ENCODE measurements around the gene NDST1.

NDST1 gene

DNA sequence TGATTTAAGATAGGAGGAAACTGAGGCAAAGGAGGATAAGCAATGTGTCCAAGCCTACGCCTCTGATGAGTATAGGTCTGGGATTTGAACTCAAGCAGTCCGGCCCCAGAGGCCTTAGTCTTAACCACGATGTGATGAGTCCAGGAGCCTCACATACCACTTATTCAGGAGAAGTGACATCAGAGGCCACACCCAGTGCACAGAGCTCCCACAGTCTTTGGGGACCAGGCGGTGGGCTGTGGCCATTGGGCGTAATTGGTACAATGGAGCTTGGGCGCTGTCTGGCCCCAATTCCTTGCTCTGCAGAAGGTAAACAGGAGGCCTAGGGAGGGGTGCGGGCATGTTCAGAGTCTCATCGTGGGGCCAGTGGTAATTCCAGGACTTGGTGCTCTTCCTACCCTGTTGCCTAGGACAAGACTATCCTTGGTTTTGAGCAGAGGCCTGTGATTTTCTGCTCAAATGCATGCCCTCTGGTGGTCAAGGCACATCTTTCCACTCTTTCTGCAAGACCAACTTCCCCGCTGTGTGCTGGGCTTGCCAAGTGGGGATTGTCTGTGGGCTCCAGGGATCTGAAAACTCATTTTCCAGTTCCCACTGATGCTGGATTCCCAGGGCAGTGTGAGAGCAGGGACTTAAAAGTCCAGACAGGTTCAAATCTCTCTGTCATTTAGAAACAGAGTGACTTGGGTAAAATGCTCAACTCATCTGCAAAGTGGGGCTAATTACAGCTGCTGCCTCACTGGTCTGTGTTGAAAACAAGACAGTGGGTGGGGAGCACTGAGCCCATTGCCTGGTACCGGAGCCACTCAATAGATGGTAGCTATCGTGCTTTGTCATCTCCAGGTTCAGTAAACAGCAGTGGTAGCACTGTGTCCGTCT lies 15.8 kb downstream of the NDST1 start:
- no peak for DNase-seq (ENCODE audit: low read depth)

DNA sequence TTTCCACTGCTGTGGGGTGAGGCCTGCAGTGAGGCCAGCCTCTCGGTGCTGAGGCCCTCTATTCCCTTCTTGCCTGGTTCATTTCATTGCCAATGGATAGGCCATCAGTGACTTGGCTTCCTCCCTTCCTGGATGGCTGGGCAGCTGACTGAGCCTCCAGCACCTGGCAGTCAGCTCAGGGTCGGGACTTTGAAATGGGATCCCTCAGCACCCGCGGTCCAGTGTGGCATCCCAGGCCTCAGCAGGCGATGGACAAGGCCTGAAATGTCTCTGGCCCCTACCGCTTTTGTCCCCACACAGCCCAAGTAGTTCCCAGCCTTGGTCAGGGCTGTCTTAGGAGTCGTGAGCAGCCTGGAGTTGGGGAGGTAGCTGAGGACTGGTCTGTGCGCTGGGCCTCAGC lies 17.2 kb downstream of the NDST1 start:
- no peak for DNase-seq (ENCODE audit: low read depth)

DNA sequence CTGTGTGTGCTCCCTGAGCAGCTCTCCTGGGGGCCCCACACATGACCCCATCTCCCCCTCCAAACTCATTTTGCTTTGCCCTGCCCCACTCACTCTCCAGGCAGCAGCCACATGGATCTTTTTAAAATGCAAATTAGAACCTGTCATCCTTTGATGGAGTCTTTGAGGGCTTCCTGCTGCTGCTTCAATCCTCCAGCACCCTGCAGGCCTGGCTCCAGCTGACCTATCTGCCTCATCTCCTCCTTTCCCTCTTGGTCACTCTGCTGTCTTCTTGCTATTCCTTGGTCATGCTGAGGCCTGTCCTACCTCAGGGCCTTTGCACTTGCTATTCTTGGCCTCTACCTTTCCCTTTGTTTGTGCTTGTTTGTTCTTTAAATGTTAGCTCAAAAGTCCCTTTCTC lies 17.9 kb downstream of the NDST1 start:
- no peak for DNase-seq (ENCODE audit: low read depth)

GRCh38 chr5:150527038-150527437 lies 19.1 kb downstream of the NDST1 start:
- DNase-seq (ENCODE audit: low read depth): no peak

- DNase-seq (ENCODE audit: low read depth): no peak
These were observed 19.9 kb downstream of the NDST1 start for GRCh38 chr5:150527808-150528207.

DNA sequence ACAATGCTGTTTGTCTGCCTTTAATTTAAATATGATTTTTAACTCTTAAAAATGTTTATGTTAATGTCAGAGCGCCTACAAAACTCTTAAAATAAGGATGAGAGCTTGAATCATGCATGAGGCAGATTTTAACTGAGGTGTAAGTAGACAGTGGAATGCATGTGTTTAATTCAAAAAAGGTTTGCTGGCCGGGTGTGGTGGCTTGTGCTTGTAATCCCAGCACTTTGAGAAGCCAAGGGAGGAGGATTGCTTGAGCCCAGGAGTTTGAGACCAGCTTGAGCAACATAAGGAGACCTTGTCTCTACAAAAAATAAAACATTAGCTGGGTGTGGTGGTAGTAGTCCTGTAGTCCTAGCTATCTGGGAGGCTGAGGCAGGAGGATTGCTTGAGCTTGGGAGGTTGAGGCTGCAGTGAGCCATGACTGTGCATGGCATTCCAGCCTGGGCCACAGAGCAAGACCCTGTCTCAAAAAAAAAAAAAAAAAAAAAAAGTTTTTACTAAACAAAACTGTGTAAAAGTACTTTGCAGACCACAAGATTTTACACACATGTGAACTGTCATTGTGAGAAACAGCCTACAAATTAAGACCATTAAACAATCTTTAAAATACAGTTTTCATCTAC lies 21.1 kb downstream of the NDST1 start:
- no peak for DNase-seq (ENCODE audit: low read depth)

- no peak for DNase-seq (ENCODE audit: low read depth)
These were observed 21.6 kb downstream of the NDST1 start for GRCh38 chr5:150529555-150529954.

GRCh38 chr5:150530423-150530822 lies 22.5 kb downstream of the NDST1 start:
- no peak for DNase-seq (ENCODE audit: low read depth)

GRCh38 chr5:150530951-150531588 lies 23.1 kb downstream of the NDST1 start:
- no peak for DNase-seq (ENCODE audit: low read depth)

DNA sequence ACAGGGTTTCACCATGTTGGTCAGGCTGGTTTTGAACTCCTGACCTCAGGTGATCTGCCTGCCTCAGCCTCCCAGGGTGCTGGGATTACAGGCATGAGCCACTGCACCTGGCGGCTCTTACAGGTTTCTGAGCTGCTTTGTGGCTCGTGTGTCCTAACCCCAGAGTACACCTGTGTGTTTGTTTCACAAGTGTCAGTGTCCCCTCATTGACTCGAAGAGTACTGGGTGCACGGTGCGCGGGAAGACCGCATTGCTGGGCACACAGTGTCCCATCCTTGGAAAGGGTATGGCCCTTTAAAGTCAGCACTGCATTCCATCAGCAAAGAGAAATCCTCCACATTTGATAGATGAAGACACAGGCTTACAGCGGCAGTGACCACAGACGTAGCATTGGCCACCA lies 23.8 kb downstream of the NDST1 start:
- DNase-seq (ENCODE audit: low read depth): no peak

DNA sequence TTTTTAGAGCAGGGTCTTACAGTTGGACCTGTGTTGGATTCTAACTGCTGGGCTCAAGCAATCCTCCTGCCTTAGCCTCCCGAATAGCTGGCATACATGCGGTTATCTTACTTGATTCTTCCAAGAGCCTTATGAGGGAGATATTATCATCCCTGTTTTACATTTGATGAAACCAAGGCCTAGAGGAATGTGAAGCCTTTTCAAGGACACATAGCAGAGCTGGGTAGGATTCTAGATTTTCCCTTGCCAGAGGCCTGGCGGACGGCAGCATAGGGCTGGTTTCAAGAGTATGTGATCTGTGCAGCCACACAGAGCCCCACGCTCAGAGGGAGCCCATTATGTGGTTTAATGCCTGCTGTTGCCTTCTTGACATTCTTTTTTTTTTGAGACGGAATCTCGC lies 24.2 kb downstream of the NDST1 start:
- DNase-seq (ENCODE audit: low read depth): no peak

- no peak for DNase-seq (ENCODE audit: low read depth)
These were observed 25.1 kb downstream of the NDST1 start for GRCh38 chr5:150532996-150533395.

DNA sequence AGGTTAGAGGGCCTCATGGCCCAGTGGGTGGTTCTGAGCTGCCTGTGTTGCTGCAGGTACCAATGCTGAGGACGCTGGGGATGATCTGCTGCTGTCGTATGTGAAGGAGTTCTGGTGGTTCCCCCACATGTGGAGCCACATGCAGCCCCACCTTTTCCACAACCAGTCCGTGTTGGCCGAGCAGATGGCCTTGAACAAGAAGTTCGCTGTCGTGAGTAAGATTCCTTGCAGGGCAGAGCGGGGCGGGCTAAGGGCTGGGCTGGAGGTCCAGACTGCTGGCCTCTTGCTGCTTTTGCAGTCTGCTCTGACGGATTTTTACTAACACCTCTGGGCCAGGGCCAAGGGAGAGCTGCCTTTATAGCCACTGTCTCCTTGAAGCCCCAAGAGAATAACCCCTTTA lies 26.9 kb downstream of the NDST1 start:
- no peak for DNase-seq (ENCODE audit: low read depth)

DNA sequence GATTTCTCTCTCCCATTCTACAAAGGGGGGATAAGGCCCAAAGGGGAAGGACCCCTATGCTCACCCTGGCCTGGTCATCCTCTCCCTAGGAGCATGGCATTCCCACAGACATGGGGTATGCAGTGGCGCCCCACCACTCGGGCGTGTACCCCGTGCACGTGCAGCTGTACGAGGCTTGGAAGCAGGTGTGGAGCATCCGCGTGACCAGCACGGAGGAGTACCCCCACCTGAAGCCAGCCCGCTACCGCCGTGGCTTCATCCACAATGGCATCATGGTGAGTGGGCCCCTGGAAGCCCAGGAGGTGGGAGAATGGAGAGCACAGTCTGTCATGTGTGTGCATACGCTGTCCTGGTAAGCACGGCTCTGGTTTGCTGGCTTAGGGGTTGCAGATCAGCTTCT lies 27.7 kb downstream of the NDST1 start:
- no peak for DNase-seq (ENCODE audit: low read depth)

DNA sequence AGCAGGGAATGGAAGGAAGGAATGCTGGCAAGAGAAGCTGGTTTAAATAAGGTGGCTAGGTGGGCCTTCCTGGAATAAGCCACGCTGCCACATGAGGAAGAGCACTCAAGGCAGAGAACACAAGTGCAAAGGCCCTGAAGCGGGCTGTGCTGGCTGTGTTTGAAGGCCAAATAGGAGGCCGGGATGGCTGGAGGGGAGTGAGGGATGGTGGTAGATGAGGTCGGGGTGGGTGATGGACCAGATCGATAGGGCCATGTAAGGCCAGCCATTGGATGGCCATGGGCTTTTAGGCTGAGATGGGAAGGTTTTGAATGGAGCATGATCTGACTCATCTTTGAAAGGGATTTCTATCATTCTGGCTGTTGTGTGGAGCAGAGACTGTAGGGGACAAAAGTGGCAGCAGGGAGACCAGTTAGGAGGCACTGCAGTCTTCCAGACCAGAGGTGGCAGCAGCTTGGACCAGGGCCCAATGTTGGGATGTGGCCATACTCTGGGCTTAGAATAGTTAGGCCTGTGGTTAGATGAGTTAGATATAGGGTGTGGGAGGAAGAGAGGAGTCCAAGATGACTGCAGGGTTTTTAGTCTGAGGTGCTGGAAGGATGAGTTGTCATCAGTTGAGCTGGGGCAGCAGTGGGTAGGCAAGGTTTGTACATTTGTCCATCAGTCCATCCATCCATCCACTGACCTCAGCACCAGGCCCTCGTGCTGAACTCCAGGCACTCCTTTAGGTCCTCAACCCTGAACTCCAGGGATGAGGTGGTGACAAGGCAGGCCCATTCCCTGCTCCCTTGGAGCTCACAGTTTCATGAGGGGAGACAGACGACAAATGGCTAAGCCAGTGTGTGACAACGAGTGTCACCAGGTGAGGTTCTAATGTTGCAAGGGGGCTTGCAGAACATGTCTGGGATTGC lies 30.3 kb downstream of the NDST1 start:
- DNase-seq (ENCODE audit: low read depth): no peak

DNA sequence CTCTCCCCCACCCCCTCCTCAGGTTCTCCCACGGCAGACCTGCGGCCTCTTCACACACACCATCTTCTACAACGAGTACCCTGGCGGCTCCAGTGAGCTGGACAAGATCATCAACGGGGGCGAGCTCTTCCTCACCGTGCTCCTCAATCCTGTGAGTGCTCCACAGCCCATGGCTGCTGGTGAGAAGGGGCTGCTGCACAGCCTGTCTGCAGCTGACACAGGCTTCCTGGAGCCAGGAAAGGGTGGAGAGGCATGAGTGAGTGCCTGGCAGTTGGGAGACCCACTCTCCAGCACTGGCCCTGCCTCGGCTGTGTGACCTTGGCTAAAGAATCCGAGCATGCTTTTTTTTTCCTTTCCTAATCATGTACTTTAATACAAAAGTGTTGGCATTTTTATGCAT lies 31.3 kb downstream of the NDST1 start:
- DNase-seq (ENCODE audit: low read depth): no peak

DNA sequence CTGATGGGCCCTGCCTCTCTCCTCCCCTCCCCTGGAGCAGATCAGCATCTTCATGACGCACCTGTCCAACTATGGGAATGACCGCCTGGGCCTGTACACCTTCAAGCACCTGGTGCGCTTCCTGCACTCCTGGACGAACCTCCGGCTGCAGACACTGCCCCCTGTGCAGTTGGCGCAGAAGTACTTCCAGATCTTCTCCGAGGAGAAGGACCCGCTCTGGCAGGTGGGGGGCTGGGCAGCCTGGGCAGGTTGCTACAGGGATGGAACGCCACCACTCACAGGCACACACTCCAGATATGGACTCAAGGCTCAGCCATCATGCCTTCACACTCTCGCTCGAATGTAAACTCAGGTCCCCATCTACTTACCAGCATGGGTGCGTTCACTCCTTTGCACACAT lies 32.1 kb downstream of the NDST1 start:
- no peak for DNase-seq (ENCODE audit: low read depth)

DNA sequence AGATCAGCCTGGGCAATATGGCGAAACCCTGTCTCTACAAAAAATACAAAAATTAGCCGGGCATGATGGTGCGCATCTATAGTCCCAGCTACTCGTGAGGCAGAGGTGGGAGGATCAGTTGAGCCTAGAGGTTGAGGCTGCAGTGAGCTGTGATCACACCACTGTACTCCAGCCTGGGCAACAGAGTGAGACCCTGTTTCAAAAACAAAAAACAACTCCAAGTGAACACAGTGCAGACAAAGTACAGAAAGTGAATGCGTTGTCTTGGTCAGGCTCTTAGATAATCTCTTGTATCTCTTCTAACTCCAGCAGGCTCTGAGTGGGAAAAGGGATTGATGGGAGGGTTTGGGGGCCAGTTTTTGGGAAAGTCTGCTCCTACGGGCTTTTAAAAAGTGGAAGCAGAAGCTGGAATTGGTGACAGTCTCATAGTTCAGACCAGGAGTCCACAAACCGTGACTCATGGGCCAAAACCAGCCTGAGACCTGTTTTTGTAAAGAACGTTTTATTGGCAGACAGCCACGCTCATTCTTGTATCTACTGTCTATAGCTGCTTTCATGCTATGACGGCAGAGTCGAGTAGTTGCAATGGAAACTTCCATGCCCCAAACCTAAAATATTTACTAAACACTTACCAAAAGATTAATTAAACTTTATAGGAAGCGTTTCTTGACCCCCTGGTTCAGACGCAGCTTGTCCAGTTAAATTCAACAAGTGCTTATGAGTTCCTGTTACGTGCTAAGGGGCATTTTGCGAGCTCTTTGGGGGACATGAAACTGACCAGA lies 32.9 kb downstream of the NDST1 start:
- no peak for DNase-seq (ENCODE audit: low read depth)

- no peak for DNase-seq (ENCODE audit: low read depth)
These were observed 33.4 kb downstream of the NDST1 start for GRCh38 chr5:150541397-150541675.

DNA sequence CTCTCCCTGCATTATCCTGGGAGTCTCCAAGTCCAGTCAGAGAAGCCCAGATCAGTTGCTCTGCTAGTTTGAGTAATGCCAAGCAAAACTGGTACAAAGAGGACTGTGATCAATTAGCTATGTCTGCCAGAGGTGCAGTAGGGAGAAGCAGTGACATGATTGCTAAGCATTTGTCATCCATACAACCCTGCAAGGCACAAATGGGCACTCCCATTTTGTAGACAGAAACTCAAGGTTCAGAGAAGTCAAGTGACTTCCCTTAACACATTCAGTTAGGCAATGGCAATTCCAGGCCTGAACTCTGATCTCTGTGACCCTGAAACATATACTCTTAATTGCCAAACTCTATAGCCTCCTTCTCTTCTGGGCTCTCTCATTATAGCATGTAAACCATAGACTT lies 34.0 kb downstream of the NDST1 start:
- DNase-seq (ENCODE audit: low read depth): no peak

GRCh38 chr5:150542933-150543445 lies 35.1 kb downstream of the NDST1 start:
- no peak for DNase-seq (ENCODE audit: low read depth)

Measured in activated T-helper 1 cell treated with Interleukin-2 at 50 U/mL for 16 hours (primary cell).